Measurements from ENCODE around the gene CFAP45. TPM values are rescaled to one million over a fixed set of nuclear protein-coding genes. Genes with fewer than 3 reads are reported as not detected.
A peak's percentile ranks its signal among the peaks of the same experiment; 100 is the strongest.

Gene CFAP45
- total RNA-seq, 1 donor from 2014 or later = 1.9 TPM

- no peaks in the 10 kb centered on the region for H3K27me3 ChIP-seq
- TF ChIP-seq CTCF (IDR thresholded peaks at IDR 0.05) = no peak
- H3K4me1 ChIP-seq = no peaks in the 10 kb centered on the region
- H3K4me3 ChIP-seq = no peak overlapping the region
- H3K36me3 ChIP-seq = no peaks in the 10 kb centered on the region
- no peak overlapping the region for H3K27ac ChIP-seq
- intact Hi-C loops (cut with DNase I) = no loop called here
- ATAC-seq = no peak
- no peaks in the 10 kb centered on the region for H3K9me3 ChIP-seq
- DNase-seq = no peak
Measured at GRCh38 chr1:159870704-159871103, 29.3 kb downstream of the CFAP45 start.

- H3K27ac ChIP-seq = no peak overlapping the region
- H3K27me3 ChIP-seq = no peaks in the 10 kb centered on the region
- no peak overlapping the region for H3K4me3 ChIP-seq
- no peaks in the 10 kb centered on the region for H3K4me1 ChIP-seq
- no peak for TF ChIP-seq CTCF (IDR thresholded peaks at IDR 0.05)
- H3K9me3 ChIP-seq = no peaks in the 10 kb centered on the region
- no peaks in the 10 kb centered on the region for H3K36me3 ChIP-seq
- no peak for DNase-seq
- intact Hi-C loops (cut with DNase I) = no loop called here
- no peak for ATAC-seq
Measured at GRCh38 chr1:159869607-159870006, 30.4 kb downstream of the CFAP45 start.

- Histone ChIP-seq H3K4me1 (no peaks in the 10 kb centered on the region), H3K4me3 (no peak overlapping the region), H3K9me3 (no peaks in the 10 kb centered on the region), H3K27ac (no peak overlapping the region), H3K27me3 (no peaks in the 10 kb centered on the region), H3K36me3 (no peaks in the 10 kb centered on the region)
- no peak for ATAC-seq
- DNase-seq = no peak
- no peak for TF ChIP-seq CTCF (IDR thresholded peaks at IDR 0.05)
- intact Hi-C loops (cut with DNase I) = no loop called here
Measured at GRCh38 chr1:159869173-159869572, 30.8 kb downstream of the CFAP45 start.

GRCh38 chr1:159868766-159869165 is 31.2 kb downstream of the CFAP45 start:
- DNase-seq (no peak), ATAC-seq (no peak)
- intact Hi-C loops (cut with DNase I) = no loop called here
- no peak overlapping the region for H3K27ac ChIP-seq
- H3K4me1 ChIP-seq = no peaks in the 10 kb centered on the region
- no peak overlapping the region for H3K4me3 ChIP-seq
- H3K27me3 ChIP-seq = no peaks in the 10 kb centered on the region
- no peak for TF ChIP-seq CTCF (IDR thresholded peaks at IDR 0.05)
- H3K36me3 ChIP-seq = no peaks in the 10 kb centered on the region
- no peaks in the 10 kb centered on the region for H3K9me3 ChIP-seq

GRCh38 chr1:159867664-159868026 is 32.3 kb downstream of the CFAP45 start:
- Histone ChIP-seq H3K9me3 (no peaks in the 10 kb centered on the region), H3K4me3 (no peak overlapping the region), H3K4me1 (no peaks in the 10 kb centered on the region), H3K27me3 (no peaks in the 10 kb centered on the region), H3K27ac (peak overlapping the region; percentile 49), H3K36me3 (no peaks in the 10 kb centered on the region)
- ATAC-seq = peak; percentile 94
- intact Hi-C loops (cut with DNase I) = no loop called here
- peak; percentile 86 for DNase-seq
- no peak for TF ChIP-seq CTCF (IDR thresholded peaks at IDR 0.05)

Measured in upper lobe of right lung (tissue), 1 donor.